HepG2 (cell line): Measurements from ENCODE around the gene APOC1. TPM values are rescaled to one million over a fixed set of nuclear protein-coding genes. Genes with fewer than 3 reads are reported as not detected.

Source experiments
- CAMTA2 ChIP-seq: sonication (generic); formaldehyde crosslinking; IDR thresholded peaks from 2 replicates; pipeline ENCODE4 v1.4.0; 2020; ENCODE audit warnings: mild to moderate bottlenecking, missing genetic modification reagents, borderline replicate concordance
- DMAP1 ChIP-seq: IDR thresholded peaks from 2 replicates; pipeline ENCODE4 v1.6.1; 2016
- GABPB1 ChIP-seq: IDR thresholded peaks from 2 replicates; pipeline ENCODE4 v1.6.1; 2016; ENCODE audit warnings: mild to moderate bottlenecking, missing genetic modification reagents, moderate library complexity, missing compliant biosample characterization
- GPBP1L1 ChIP-seq: sonication (generic); formaldehyde crosslinking; IDR thresholded peaks from 2 replicates; pipeline ENCODE4 v1.5.0; 2020; ENCODE audit warnings: mild to moderate bottlenecking, missing genetic modification reagents
- KDM1A ChIP-seq: IDR thresholded peaks from 2 replicates; pipeline ENCODE4 v1.6.1; 2016; ENCODE audit warnings: missing compliant biosample characterization
- KLF15 ChIP-seq: sonication (generic); formaldehyde crosslinking; IDR thresholded peaks from 2 replicates; pipeline ENCODE4 v1.8.1; 2023; ENCODE audit warnings: borderline replicate concordance, mild to moderate bottlenecking, inconsistent platforms, missing genetic modification reagents, mixed read lengths
- PHF8 ChIP-seq: sonication (generic); formaldehyde crosslinking; IDR thresholded peaks from 2 replicates; pipeline ENCODE4 v1.5.0; 2020; ENCODE audit warnings: missing genetic modification reagents
- SMAD1 ChIP-seq: sonication (generic); formaldehyde crosslinking; IDR thresholded peaks from 2 replicates; pipeline ENCODE4 v1.4.0; 2020; ENCODE audit warnings: missing genetic modification reagents, low read depth, mild to moderate bottlenecking, borderline replicate concordance
- YEATS4 ChIP-seq: sonication (generic); formaldehyde crosslinking; IDR thresholded peaks from 2 replicates; pipeline ENCODE4 v1.4.0; 2020; ENCODE audit warnings: missing genetic modification reagents, borderline replicate concordance
- ZFP37 ChIP-seq: sonication (generic); formaldehyde crosslinking; IDR thresholded peaks from 2 replicates; pipeline ENCODE4 v1.4.0; 2020; ENCODE audit warnings: missing genetic modification reagents, borderline replicate concordance
- ZFX ChIP-seq: sonication (generic); formaldehyde crosslinking; IDR thresholded peaks from 2 replicates; pipeline ENCODE4 v1.4.0; 2020; ENCODE audit warnings: mild to moderate bottlenecking, low read depth, missing genetic modification reagents, moderate library complexity
- ZNF17 ChIP-seq: sonication (generic); formaldehyde crosslinking; IDR thresholded peaks from 2 replicates; pipeline ENCODE4 v1.5.0; 2020; ENCODE audit warnings: mild to moderate bottlenecking, missing genetic modification reagents
- polyA plus RNA-seq, 8 experiments: library from polyadenylated mRNA; depleted of rRNA in 3 of 8; stranded (reverse) in 7 of 8; unstranded in 1 of 8; fragments of >200 nt; fragmentation: Illumina TruSeq in 4 of 8; extraction: Trizol in 4 of 8; gene quantifications; 2 replicates each; pipeline versions ENCODE4 v1.2.1 to v1.2.3, GENCODE V29; 2011 to 2016; ENCODE audit warnings: low read depth in 4 of 8, missing spikeins in 1 of 8, mixed read lengths in 1 of 8; ENCODE audit not compliant: insufficient read depth in 1 of 8
- total RNA-seq, 5 experiments: library from RNA; depleted of rRNA; stranded (reverse); fragments of >200 nt; fragmentation: Illumina TruSeq; extraction: Trizol; gene quantifications; 2 replicates each; pipeline ENCODE4 v1.2.3, GENCODE V29; 2016; ENCODE audit warnings: low read depth in 1 of 5
- TF ChIP-seq, protein P1 (sequence below): sonication (generic); formaldehyde crosslinking; IDR thresholded peaks from 2 replicates; pipeline ENCODE4 v1.4.0; 2020; ENCODE audit warnings: mild to moderate bottlenecking, missing genetic modification reagents, borderline replicate concordance
- TF ChIP-seq, protein P2 (sequence below): sonication (generic); formaldehyde crosslinking; IDR thresholded peaks from 2 replicates; pipeline ENCODE4 v1.8.1; 2023; ENCODE audit warnings: missing genetic modification reagents, mild to moderate bottlenecking, borderline replicate concordance
- TF ChIP-seq, protein P3 (sequence below): sonication (generic); formaldehyde crosslinking; IDR thresholded peaks from 2 replicates; pipeline ENCODE4 v1.5.1; 2020; ENCODE audit warnings: mild to moderate bottlenecking, missing genetic modification reagents, borderline replicate concordance

APOC1 gene
- total and polyA plus RNA-seq, 2 of the 13 experiments (the other 11 are each of a cell fraction or from before 2014, with no cell fraction given), result 600 to 1,235 TPM

DNA sequence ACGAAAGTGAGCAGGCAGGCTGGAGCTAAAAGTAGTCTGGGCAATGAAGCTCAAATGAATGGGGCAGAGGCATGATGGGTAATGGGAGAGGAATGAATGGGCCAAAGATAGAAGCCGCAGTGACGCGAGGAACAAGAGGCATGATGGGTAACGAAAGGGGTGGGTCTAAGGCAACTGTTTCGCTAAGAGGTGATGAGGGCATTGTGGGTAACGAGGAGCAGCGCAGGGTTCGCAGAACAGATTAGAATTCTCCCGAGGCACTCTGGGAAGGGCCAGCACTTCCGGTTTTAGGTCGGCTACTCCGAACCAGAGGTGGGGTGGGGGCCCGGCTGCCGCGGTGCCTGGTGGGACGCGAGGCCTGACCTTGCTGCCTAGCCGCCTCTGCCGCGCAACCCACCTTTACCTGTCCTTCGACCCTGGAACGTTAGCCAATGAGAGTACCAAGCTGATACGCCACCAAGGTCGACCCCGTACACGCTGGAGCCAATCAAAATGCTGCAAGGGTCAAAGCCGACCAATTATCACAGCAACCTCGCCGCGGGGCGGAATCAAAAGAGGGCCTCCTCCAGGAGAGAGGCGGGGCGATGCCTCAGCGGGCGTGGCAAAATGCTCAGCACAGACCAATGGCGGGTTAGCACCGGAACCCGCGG, 23.9 kb upstream of the APOC1 start (continued):
- TF ChIP-seq, protein P1, sequence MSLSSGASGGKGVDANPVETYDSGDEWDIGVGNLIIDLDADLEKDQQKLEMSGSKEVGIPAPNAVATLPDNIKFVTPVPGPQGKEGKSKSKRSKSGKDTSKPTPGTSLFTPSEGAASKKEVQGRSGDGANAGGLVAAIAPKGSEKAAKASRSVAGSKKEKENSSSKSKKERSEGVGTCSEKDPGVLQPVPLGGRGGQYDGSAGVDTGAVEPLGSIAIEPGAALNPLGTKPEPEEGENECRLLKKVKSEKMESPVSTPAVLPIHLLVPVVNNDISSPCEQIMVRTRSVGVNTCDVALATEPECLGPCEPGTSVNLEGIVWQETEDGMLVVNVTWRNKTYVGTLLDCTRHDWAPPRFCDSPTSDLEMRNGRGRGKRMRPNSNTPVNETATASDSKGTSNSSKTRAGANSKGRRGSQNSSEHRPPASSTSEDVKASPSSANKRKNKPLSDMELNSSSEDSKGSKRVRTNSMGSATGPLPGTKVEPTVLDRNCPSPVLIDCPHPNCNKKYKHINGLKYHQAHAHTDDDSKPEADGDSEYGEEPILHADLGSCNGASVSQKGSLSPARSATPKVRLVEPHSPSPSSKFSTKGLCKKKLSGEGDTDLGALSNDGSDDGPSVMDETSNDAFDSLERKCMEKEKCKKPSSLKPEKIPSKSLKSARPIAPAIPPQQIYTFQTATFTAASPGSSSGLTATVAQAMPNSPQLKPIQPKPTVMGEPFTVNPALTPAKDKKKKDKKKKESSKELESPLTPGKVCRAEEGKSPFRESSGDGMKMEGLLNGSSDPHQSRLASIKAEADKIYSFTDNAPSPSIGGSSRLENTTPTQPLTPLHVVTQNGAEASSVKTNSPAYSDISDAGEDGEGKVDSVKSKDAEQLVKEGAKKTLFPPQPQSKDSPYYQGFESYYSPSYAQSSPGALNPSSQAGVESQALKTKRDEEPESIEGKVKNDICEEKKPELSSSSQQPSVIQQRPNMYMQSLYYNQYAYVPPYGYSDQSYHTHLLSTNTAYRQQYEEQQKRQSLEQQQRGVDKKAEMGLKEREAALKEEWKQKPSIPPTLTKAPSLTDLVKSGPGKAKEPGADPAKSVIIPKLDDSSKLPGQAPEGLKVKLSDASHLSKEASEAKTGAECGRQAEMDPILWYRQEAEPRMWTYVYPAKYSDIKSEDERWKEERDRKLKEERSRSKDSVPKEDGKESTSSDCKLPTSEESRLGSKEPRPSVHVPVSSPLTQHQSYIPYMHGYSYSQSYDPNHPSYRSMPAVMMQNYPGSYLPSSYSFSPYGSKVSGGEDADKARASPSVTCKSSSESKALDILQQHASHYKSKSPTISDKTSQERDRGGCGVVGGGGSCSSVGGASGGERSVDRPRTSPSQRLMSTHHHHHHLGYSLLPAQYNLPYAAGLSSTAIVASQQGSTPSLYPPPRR (CRISPR knock-in tag), result no peak
- no peak for TF ChIP-seq KDM1A
- no peak for TF ChIP-seq SMAD1 (CRISPR knock-in tag)
- no peak for TF ChIP-seq ZFP37 (CRISPR knock-in tag)
- no peak for TF ChIP-seq ZNF17 (CRISPR knock-in tag)
- TF ChIP-seq GABPB1 (CRISPR knock-in tag), result peak; percentile 93
- peak; percentile 12; the same call in 1 of the 2 replicates for TF ChIP-seq YEATS4 (CRISPR knock-in tag)
- TF ChIP-seq DMAP1 (CRISPR knock-in tag), result no peak; the same call in 1 of the 2 replicates
- TF ChIP-seq, protein P2, sequence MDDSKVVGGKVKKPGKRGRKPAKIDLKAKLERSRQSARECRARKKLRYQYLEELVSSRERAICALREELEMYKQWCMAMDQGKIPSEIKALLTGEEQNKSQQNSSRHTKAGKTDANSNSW (CRISPR knock-in tag), result no peak
- TF ChIP-seq CAMTA2, result no peak
- TF ChIP-seq ZFX, result peak; percentile 61
- TF ChIP-seq, protein P3, sequence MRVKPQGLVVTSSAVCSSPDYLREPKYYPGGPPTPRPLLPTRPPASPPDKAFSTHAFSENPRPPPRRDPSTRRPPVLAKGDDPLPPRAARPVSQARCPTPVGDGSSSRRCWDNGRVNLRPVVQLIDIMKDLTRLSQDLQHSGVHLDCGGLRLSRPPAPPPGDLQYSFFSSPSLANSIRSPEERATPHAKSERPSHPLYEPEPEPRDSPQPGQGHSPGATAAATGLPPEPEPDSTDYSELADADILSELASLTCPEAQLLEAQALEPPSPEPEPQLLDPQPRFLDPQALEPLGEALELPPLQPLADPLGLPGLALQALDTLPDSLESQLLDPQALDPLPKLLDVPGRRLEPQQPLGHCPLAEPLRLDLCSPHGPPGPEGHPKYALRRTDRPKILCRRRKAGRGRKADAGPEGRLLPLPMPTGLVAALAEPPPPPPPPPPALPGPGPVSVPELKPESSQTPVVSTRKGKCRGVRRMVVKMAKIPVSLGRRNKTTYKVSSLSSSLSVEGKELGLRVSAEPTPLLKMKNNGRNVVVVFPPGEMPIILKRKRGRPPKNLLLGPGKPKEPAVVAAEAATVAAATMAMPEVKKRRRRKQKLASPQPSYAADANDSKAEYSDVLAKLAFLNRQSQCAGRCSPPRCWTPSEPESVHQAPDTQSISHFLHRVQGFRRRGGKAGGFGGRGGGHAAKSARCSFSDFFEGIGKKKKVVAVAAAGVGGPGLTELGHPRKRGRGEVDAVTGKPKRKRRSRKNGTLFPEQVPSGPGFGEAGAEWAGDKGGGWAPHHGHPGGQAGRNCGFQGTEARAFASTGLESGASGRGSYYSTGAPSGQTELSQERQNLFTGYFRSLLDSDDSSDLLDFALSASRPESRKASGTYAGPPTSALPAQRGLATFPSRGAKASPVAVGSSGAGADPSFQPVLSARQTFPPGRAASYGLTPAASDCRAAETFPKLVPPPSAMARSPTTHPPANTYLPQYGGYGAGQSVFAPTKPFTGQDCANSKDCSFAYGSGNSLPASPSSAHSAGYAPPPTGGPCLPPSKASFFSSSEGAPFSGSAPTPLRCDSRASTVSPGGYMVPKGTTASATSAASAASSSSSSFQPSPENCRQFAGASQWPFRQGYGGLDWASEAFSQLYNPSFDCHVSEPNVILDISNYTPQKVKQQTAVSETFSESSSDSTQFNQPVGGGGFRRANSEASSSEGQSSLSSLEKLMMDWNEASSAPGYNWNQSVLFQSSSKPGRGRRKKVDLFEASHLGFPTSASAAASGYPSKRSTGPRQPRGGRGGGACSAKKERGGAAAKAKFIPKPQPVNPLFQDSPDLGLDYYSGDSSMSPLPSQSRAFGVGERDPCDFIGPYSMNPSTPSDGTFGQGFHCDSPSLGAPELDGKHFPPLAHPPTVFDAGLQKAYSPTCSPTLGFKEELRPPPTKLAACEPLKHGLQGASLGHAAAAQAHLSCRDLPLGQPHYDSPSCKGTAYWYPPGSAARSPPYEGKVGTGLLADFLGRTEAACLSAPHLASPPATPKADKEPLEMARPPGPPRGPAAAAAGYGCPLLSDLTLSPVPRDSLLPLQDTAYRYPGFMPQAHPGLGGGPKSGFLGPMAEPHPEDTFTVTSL (CRISPR knock-in tag), result no peak
- peak; percentile 62; the same call in 1 of the 2 replicates for TF ChIP-seq PHF8 (CRISPR knock-in tag)
- no peak for TF ChIP-seq GPBP1L1 (CRISPR knock-in tag)
- no peak for TF ChIP-seq KLF15 (CRISPR knock-in tag)
